Dermis blood vessel endothelial cell (primary cell): ENCODE results near the gene SMIM38. TPM values are rescaled to one million over a fixed set of nuclear protein-coding genes. Genes with fewer than 3 reads are reported as not detected.
A peak's percentile ranks its signal among the peaks of the same experiment; 100 is the strongest.
"Not testable (repeated sequence)": the region's sequence is repeated elsewhere in the genome, so short reads cannot be mapped to it uniquely, and the experiment has no call there.

ENCODE experiments used
- DNase-seq: peaks from one replicate; pipeline ENCODE4 v3.0.0; 2010
- total RNA-seq: library from RNA; depleted of rRNA; stranded (reverse); fragments of >200 nt; gene quantifications from 2 replicates; pipeline ENCODE4 v1.2.3, GENCODE V29; 2014

The SMIM38 gene
- total RNA-seq, 1 donor from 2014 or later: 0.17 TPM

DNA sequence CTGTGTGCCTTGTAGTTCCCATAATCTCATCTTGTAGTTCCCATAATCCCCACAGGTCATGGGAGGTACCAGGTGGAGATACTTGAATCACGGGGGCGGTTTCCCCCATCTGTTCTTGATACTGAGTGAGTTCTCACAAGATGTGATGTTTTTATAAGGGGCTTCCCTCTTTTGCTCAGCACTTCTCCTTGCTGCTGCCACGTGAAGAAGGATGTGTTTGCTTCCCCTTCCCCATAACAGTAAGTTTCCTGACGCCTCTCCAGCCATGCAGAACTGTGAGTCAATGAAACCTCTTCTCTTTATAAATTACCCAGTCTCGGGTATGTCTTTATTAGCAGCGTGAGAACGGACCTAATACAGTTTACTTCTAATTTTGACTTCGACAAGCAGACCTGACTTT lies 14.0 kb upstream of the SMIM38 start:
- no peak for DNase-seq

DNA sequence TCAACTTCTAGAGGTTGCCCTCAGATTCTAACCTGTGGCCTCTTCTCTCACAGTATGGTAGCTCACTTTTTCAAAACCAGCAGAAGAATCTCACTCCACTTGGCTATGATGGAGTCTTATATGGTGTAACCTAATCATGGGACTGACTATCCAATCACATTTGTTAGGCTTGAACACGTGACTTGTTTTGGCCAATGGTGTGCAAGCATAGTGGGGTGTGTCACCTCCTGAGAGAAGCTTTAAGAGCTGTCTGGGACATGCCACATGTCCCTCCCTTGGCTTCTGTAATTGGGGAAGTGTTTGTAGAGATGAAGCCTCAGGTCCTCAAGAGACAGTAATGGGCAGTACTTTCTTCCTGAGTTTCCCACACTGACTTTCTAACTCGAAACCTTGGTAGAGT lies 12.8 kb upstream of the SMIM38 start:
- DNase-seq: no peak

DNA sequence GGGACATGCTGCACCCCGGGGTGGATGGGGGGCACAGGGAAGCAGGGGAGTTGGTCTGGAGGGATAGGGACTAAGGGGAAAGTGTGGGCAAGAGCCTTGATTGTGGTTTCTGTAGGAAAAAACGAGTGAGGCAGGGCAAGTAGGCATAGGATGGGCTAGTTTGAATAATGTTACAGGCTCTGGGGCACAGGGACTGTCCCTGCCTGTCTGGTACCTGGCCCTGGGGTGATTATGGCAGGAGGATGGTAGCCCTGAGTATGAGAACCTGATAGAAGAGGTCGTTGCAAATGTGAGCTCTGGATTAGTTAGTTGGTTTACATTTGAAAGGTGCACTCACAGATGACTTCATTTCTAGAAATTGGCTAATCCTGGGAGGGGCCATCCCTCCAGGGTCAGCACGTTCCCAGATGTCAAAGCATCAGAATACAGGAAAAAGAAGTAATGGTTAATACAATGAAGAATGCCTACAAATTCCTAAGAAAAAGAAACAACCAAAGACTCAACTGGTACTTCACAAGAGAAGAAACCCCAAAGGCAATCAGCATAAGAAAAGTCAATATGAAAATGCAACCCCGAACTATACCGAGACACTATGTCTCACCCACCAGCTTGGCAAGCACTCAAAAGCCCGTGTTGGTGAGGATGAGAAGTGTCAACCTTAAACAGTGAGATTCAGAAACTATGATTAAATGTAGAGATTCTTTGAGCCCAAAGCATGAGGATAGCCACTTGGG lies 11.3 kb upstream of the SMIM38 start:
- DNase-seq: no peak

DNA sequence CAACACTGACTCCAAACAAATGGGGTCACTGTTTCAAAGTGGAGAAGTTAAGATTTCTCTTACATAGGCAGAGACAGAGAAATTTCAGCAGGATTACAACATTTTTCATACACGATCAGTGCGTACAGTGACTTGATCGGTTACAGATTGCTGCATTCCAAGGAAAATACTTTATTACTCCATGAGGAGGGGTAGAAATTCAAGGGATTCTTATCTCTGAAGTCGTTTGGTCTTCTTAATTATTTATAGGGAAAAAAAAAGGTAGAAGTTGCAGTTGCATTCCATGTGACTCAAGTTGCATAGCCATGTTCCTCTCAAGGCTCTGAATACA lies 10.7 kb upstream of the SMIM38 start:
- no peak for DNase-seq

DNA sequence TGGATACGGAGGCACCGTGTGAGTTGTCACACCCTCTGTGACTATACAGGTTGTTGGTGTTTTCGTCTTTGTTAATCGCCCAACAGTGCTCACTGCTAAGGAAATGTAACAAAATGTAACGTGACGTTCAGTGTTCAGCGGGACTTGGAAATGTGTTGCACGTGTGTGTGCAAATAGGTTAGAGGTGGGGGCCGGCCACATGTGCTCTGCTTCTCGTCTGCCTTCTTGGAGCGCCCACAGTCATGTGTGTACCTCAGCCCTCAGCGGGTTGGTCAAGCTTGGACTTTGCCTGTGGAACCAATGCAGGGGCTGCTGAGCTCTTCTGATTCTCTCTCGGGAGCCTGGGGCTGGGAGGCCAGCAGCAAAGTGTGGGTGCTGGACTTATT lies 7.4 kb upstream of the SMIM38 start:
- no peak for DNase-seq

DNA sequence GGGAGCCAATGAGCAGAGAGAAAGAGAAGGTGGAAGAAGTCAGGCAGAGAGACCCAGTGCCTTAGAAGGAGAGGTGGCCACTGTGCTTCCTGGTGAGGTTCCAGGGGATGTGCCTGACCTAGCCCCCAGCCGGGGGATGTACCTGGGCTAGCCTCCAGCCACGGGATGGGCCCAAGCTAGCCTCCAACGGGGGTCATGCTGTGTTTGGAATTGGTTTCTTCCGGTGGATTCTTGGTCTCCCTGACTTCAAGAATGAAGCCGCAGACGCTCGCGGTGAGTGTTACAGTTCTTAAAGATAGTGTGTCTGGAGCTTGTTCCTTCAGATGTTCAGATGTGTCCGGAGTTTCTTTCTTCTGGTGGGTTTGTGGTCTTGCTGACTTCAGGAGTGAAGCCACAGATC lies 6.9 kb upstream of the SMIM38 start:
- DNase-seq: no peak

DNA sequence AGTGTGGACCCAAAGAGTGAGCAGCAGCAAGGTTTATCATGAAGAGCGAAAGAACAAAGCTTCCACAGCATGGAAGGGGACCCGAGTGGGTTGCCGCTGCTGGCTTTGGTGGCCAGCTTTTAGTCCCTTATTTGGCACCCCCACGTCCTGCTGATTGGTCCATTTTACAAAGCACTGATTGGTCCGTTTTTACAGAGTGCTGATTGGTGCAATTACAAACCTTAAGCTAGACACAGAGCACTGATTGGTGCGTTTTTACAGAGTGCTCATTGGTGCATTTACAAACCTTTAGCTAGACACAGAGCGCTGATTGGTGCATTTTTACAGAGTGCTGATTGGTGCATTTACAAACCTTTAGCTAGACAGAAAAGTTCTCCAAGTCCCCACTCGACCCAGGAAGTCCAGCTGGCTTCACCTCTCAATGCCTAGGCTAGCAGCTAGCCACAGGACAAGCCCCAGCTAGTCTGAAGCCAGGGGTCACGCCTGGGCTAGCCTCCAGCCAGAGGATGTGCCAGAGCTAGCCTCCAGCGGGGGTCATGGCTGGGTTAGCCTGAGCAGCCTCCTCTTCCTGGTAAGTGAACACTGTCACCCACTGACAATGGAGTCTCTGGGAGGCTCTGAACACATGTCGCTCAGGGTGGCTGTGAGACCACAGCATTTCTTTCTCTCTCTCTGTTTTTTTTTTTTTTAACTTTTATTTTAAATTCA lies 6.2 kb upstream of the SMIM38 start:
- DNase-seq: not testable (repeated sequence)

DNA sequence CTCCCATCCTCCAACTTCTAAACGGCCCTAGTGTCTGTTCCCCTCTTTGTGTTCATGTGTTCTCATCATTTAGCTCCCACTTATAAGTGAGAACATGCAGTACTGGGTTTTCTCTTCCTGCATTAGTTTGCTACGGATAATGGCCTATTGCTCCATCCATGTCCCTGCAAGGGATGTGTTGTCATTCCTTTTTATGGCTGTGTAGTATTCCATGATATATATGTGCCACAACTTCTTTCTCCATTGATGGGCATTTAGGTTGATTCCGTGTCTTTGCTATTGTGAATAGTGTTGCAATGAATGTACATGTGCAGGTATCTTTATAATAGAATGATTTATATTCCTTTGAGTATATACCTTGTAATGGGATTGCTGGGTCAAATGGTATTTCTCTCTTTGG lies 5.6 kb upstream of the SMIM38 start:
- DNase-seq: no peak

DNA sequence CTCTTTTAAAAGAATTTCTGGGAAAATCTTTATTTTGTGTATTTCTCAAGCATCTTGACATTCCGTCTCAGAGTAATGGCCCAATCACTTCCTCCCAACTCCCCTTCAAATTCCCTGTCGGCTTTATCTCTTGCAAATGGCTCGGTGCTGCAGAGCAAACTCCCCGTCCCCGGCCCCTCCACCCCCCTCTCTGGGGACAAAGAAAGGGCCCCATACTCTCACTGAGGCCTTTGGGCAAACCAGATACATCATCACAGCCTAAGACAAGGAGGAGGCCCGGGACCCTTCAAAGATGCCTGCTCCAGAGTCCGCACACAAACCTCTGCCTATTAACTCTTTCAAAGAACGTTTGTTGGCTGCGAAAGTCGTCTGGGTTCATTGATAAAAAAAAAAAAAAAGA lies 3.9 kb upstream of the SMIM38 start:
- DNase-seq: no peak

DNA sequence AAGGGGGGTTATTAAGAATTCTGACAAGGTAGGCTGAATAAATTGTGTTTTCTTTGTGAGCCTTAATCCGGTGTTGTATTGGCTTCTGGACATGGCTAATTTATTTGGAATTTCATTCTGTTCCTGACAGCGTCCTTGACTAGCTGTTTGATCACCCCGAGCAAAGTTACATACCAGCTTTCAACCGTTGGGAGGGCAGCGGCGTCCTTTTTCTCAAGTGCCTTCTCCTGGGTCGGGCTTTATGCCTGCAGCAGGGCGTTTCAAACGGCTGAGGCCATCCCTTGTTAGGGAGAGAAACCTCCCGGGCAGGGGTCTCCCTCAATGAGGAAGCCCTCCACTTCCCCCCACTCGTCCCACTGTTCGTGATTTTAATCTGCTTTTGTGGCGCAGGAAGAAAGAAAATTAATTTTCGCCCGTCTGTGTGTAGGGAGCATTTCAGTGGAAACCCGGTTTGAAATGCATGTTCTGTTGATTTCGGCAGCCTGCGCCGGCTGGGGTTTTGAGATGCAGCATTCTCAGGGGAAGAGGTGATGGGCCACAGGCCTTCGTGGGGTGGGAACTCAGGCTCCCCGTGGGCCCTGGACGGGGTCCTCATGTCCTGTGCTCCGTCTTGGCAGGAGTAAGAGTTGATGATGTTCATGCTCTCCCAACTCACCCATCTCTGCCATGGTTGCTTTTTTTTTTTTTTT lies 2.9 kb upstream of the SMIM38 start:
- DNase-seq: no peak

DNA sequence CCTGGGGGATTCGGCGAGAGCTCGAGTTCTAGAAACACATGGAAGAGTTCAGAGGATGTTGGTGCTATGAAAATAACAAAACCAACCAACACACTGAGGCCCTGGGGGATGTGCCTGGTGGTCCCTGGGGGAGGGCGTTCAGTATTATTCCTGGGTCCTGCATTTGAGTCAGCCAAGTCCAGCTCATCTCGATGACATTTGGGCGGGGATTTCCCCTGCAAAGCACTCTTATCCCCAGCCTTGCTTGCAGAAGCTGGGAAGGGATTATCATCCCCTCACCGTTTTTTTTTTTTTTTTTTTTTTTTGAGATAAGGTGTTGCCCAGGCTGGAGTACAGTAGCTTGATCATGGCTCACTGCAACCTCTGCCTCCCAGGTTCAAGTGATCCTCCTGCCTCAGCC lies 2.1 kb upstream of the SMIM38 start:
- DNase-seq: no peak

DNA sequence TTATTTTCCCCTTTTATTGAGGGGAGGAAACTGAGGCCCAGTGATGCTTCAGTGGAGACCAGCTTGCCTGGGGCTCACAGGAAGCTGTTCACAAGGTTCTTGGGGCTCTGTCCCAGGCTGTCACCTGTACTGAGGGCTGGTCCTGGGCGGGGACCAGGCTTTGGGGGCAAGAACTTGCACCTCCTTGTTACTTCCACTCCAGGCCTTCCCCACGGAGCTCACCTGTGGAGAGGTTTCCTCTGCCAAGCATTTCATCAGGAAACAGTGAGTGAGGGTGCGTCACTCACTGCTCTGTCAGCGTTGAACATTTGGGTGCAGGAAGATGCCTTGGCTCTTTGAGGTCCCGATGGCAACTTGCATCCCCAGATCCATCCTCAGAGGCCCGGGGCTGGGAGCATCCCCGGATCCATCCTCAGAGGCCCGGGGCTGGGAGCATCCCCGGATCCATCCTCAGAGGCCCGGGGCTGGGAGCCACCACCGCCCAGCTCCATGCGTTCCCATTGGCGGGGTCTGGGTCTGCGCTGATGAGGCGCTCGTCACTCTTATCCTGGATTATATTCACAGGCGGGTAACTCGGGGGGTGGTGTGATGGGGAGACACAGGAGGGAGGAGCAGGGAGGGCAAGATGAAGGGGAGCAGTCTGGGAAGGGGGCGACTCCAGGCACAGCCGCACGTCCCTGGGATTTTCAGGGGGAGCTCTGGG lies 1.4 kb upstream of the SMIM38 start:
- no peak for DNase-seq

DNA sequence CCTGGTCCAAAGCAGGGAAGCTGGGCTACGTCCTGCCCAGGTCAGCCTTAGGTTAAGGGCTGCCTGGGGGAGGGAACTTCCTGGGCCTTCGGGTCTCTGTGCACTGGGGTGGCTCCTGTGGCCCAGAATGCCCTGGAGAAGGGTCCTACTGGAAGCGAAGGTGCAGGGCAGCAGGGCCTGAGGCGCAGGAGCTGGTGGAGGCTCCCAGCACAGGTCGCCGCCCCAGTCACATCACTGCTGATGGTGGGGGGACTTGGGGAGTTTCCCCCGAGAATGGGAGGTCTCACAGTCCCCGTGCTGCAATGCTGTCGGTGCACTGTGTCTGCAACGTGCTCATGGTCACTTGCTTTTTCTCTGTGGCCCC lies 815 bp upstream of the SMIM38 start:
- DNase-seq: no peak

DNA sequence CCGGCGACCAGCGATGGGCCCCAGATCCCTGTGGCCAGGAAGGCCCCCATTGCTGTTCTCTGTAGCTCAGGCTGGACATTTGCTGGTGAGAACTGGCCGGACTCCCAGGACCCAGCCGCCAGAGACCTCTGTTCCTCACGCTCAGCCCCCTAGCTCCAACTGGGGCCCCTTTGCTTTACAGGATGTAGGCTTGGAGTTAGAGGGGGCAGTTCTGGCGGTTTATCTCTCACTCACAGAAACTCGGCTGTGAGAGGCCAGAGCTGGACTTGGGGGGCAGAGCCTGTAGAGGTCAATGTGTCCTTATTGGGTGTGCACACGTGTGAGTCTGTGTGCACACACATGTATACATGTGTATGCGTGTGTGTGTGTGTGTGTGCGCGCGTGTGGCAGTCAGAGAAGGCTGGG lies 502 bp downstream of the SMIM38 start:
- DNase-seq: no peak

DNA sequence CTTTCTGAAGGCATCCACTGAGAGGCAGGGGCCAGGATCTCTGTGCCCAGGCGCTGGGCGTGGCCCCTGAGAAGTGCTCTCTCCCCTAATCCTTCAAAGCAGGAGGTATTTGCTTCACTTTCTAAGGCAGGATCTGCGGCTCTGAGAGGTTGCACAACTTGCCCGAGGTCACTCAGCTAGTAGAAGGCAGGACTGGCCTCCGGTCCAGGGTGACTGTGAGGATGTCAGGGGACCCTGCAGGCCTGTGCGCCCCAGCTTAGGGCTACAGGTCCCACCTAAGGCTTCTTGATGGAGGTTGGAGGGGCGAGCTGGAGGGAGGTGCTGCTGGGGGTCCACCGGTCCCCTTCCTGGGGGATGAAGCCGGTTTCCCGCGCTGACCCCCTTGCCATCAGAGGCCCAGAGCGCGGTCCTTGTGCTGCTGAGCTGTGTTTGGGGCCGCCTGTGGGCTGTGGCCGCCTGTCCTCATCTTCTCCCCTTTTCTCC lies 979 bp downstream of the SMIM38 start:
- no peak for DNase-seq

DNA sequence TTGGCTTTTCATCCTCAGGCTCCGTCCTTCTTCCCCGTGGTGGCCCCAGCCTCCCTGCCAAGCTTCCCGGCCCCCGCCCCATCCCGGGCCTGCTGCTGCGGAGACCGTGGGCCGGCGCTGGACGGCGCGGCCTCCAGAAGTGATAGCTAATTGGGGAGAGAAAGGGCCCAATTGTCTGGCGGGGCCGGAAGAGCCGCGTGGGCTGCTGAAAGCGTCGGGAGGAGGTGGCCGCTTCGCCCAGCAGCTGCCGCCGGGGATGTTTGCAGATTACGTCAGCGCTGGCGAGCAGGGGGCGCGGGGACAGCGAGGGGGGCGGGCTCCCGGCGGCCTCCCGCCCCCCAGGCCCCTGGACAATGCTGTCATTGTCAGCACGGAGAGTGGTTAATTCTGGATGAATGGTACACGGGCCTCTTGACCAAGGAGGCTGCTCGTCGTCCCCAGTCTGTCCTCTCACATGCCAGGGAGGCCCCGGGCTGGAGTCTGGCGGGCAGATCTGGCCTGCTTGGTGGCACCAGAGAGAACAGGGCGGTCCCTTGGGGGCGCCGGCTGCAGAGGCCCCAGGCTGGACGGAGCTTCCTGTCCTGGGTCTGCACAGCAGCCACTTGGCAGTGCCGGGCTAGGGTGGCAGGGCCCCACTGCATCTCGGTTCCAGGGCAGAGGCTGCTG lies 1.6 kb downstream of the SMIM38 start:
- DNase-seq: peak; percentile 42

DNA sequence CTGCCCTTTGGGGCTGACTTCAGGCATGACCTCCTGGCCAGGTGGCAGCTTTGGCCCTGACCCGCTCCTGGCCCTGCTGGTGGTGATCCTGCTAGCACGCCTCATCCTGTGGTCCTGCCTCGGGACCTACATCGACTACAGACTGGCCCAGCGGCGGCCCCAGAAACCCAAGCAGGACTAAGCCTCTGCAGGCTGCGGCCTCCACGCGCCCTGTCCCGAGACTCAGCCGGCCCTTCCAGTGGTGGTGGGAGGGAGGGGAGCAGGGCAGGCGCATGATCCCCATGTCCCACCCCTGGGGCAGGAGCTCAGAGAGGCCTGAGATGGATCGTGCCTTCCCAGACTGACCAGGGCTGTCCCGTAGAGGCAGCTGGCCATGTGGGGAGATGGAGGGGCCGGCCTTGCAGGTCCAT lies 2.1 kb downstream of the SMIM38 start:
- DNase-seq: no peak

DNA sequence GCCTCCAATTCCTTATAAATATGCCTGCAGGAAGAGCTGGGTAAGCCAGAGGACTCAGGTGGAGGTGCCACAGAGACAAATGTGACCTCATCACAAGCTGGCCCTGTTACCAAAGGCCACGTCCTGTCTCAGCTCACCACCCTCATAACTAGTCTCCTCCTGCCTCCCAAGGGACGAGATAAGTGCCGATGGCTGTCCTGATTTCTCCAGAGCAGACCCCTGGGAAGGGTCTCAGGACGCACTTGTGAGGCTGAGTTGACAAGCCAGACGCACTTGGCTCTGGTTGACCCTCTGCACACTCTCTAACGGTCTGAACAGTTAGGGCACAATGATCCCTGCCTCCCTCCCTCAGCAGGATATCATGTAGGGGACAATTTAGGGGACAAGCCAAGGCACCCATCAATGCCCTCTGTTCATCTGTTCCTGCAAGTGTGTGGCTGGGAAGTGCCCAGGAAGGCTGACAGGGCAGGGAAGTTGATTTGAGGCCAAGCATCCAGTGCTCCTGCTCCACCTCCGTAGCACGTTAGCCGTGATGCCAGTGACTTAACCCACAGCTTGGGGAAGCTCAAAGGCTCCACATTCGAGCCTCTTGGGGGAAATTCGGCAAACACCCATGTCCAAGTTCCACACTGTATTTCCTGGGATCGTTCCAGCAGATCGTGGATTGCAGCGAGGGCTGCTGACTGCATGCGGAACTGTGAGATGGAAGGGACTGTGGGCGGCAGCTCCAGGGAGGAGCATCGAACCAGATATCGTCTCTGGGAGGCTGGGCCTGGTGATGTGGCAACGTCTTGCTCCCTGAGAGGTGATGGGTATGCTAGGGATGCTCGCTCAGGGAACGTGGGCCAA lies 2.8 kb downstream of the SMIM38 start:
- DNase-seq: no peak

DNA sequence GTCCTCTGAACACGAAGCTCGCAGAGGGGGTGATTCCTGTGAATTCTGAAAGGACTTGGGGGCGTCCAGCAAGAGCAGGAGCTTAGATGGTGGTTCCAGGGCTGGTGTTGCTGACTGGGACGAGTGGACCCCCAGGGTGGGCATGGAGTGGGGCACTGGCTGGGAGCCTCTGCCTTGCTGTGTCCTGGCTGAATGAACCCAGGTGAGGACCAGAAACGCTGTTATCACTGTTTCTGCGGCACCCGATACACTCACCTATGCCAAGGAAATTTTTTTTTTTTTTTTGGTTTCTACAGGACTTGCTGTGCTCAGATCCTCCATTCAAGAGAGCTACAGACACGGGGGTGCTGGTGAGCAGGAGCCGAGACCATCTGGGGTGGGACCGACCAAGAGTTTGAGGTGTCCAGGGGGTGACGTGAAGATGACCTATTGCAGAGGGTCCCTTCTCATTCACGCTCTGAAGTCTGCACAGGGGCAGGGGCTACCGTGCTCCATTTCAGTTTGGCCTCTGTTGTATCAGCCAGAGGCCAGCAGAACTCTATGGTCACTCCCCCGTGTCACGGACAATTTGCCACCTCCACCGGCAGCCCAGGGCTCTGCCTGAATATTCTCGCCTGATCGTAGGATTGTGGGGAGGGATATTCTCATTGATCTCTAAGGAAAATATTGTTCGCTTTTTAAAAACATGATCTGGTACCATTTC lies 3.6 kb downstream of the SMIM38 start:
- no peak for DNase-seq

DNA sequence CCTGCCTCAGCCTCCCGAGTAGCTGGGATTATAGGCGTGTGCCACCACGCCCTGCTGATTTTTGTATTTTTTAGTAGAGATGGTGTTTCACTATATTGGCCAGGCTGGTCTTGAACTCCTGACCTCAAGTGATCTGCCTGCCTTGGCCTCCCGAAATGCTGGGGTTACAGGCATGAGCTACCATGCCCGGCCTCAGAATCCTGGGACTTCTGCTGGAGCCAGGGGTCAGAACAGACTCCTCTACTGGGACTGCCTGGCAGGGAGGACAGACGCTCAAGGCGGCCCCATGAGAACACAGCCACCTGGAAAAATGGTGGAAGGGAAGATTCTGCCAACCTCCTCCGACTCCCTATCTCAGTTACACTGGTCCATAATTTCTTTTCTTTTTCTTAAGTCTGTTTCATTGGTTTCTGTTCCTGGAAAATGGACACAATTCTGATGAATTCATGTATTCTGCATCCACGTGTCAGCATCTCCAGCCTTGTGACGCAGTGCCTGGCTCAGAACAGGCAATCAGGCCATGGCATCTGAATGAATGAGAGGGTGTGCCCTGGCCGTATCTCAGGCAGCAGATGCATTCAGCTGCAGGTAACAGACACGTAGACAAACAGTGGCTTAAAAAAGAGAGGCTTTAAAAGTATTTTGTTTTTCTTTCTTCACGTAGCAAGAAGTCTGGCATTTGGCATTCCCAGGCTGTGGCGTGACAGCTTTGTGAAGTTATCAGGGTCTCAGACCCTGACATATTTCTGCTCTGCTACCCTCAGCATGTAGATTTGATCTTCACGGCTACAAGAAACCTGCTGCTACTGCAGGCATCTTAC lies 4.8 kb downstream of the SMIM38 start:
- no peak for DNase-seq

DNA sequence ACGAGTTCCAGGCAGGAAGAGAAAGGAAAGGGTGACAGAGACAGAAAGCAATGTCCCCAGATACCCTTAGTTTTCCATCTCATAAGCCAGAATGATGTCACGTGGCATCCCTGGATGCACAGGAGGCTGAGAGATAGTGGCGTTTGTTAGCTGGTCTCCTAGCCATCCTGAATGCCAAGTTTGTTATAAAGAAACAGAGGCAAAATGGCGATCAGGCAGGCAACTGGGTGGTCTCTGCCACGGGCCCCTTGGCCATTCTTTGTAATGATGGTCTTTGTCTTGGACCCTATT lies 5.3 kb downstream of the SMIM38 start:
- DNase-seq: no peak
